Measurements from ENCODE around the gene RAD51B.

GRCh38 chr14:68268719-68269118 lies 449.1 kb downstream of the RAD51B start:
- TF ChIP-seq POLR2AphosphoS5 (IDR thresholded peaks at IDR 0.05; ENCODE audit: insufficient read depth in 1 of 2, low read depth in 1 of 2) (no peak), CTCF (IDR thresholded peaks at IDR 0.05) (no peak)

Data from vagina (tissue), 2 donors.